NCI-H2081 treated with DMSO at 0.1 percent for 48 hours (cell line): ENCODE results near the gene RAPGEF4.

ENCODE experiments used
- DNase-seq: peaks from one replicate; lab custom pipeline; 2025; lab: John Stamatoyannopoulos, UW

The RAPGEF4 gene

GRCh38 chr2:172967036-172967982 is 231.7 kb downstream of the RAPGEF4 start:
- no peak for DNase-seq

- no peak for DNase-seq
Observed at GRCh38 chr2:172968061-172968469, 232.4 kb downstream of the RAPGEF4 start.

DNA sequence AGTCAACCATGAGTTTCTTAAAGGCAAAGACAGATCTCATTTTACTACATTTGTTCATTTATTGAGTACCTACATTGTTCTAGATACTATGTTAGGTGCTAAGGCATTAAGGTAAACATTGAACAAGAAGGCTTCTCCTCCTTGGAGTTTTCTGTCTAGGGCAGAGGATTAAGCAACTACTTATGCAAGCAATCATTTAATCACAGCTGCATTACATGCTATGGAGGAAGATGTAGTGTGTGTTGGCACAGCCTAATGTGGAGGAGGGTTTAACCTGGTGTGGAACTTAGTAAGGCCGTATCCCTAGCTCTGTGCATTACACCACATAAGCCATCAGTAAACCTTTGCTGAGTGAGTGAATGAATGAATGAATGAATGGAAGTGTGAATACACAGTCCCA is 233.5 kb downstream of the RAPGEF4 start:
- no peak for DNase-seq

DNA sequence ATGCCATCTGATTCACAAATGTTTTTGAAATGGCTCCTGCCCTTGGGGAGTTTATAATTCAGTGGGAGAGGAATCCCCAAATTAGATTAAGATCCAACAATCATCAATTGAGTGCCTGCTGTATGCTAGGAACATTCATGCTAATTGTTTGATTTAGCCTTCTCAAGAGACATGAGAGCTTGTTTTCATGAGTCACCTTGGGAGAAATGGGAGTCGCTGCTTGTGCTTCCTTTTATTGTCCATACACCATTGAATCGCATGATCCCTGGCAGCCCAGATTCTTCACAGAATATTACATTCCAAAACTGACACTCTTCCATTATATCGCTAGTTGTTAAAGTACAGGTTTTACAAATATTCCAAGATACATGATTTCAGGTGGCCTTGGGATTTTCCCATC is 234.0 kb downstream of the RAPGEF4 start:
- no peak for DNase-seq

GRCh38 chr2:172970660-172971059 is 235.0 kb downstream of the RAPGEF4 start:
- no peak for DNase-seq

DNA sequence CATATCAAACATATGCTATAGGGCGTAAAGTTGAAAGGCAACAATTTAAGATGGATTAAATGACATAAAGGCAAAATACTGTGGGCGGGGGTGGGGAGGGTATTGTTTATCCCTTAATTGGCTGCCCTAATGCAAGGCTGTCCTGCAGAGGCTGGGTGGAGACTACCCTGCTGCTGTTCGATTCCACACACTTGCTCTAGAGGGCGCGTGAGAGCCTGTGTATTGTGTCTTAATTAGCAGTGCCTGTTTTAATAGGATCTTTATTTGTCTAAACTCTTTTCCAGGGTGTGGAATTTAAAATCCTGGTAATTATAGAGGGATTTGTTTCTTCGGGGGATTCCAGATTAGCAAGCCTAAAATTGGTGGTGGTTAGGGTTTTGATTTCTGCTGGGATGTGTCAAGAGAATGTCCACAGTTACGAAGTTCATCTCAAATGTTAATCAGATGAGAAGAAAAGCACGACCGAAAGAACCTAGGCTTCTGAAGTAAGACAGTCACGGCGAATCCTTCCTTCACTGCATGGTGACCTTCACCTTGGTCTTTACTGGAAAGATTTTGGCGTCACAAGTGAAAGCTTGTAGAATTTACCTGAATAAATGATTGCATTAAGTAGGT is 236.5 kb downstream of the RAPGEF4 start:
- no peak for DNase-seq

DNA sequence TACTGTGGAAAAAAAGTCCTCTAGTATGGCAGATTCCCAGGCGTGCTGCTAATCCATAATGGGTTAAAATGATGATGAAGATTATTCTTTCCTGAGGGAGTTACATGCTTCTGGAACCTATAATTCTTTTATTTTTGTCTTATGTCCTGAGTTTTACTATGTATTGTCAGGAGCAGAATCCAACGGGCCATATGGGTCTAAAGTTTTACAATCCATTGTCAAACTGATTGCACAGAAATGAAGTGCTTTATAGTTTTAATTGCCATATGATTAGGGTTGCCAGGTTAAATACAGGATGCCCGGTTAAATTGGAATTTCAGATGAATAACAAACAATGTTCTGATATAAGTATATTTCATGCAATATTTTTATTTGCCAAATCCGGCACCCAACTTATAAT is 239.1 kb downstream of the RAPGEF4 start:
- no peak for DNase-seq

- no peak for DNase-seq
Observed at GRCh38 chr2:172976116-172976515, 240.5 kb downstream of the RAPGEF4 start.

DNA sequence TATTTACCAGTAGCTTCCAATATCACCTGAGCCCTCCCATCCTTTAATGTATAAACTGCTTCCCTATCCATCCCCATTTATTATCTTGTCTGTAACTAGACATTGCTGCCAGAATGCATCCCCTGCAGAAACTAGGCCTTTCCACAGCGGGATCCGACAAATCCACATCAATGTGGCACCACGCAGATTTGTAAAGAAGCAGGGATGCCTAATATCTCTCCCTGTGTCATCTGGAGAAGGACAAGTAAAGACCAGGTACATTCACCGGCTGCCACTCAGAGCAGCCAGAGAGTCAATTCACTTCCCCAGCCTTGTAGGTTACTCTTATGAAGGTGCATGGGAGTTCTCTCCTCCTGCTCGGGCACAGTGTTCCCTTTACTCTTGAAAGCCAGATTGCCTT is 241.2 kb downstream of the RAPGEF4 start:
- no peak for DNase-seq

GRCh38 chr2:172977270-172978062 is 241.8 kb downstream of the RAPGEF4 start:
- no peak for DNase-seq

- DNase-seq, result no peak
Observed at GRCh38 chr2:172978063-172978383, 242.4 kb downstream of the RAPGEF4 start.

DNA sequence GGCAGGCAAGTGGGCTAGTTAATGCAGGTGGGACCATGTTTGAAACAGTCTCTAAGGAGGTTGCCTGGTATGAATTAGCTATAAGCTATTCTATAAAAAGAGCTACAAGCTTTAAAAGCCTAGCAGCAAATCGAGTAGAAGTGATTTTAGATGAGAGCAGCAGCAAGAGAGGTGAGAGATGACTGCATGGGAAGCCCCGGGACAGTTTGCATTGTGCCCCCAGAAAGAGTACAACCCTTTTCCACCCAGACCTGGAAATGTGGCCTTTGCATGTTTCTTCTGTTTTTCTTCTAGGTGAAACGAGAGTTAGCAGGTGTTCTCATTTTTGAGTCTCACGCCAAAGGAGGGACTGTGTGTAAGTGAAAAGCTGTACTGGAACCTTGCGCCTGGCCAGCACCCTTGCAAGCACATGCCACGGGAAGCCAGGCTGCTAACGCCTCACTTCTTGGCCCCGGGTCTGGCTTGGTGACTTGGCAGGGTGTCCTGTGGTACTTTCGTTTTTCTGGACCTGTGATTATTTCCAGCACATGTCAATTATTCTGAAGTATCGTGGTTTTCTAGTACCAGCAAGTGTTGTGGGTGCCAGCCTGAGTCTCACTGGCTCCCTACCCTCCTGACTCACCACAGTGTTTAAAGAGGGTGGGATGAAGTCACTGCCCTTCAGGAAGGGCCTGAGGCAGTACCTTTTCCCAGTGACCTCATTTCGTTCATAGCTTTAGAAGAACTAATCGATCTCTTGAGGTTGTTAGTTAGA is 249.7 kb downstream of the RAPGEF4 start:
- DNase-seq, result no peak

- DNase-seq, result no peak
Observed at GRCh38 chr2:172986040-172986439, 250.4 kb downstream of the RAPGEF4 start.

- DNase-seq, result no peak
Observed at GRCh38 chr2:172988728-172989127, 253.1 kb downstream of the RAPGEF4 start.

DNA sequence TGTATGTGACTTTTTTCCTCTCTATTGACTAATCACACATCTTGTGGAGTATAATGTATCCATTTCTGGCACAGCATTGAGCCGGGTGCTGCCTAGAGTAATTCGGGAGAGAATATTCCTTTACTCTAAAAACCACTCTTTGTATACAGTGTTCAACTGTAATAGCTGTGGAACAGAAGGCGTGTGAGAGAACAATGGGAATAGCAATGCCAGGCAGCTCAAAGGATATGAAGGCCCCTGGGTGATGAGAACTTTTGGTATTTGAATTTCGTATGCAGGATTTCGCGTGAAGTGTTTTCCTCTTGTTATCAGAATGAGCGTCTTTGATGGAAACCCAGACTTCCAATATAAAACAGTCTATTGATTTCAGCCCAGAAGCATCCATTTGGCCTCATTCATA is 255.4 kb downstream of the RAPGEF4 start:
- no peak for DNase-seq

DNA sequence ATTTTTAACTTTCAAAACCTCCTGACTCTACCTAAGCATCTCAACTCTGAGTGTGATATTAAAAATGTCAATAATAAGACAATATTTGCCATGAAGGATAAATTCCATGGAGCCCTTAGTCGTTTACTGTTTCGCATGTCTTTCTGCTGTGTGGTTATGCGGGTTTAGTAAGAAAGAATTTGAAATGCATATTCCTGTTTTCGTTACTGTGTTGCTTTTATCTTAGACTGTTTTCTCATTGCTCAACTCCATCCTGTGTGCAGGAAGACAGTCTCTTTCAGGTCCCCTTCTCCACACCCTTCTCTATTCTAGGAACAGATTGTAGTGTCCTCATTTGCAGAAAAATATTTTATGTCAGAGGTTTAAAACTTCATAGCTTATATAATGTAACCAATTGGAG is 257.5 kb downstream of the RAPGEF4 start:
- no peak for DNase-seq

- DNase-seq, result no peak
Observed at GRCh38 chr2:172993931-172994717, 258.5 kb downstream of the RAPGEF4 start.

GRCh38 chr2:172994864-172995263 is 259.2 kb downstream of the RAPGEF4 start:
- DNase-seq, result no peak

GRCh38 chr2:172995323-172996244 is 259.9 kb downstream of the RAPGEF4 start:
- DNase-seq, result no peak

DNA sequence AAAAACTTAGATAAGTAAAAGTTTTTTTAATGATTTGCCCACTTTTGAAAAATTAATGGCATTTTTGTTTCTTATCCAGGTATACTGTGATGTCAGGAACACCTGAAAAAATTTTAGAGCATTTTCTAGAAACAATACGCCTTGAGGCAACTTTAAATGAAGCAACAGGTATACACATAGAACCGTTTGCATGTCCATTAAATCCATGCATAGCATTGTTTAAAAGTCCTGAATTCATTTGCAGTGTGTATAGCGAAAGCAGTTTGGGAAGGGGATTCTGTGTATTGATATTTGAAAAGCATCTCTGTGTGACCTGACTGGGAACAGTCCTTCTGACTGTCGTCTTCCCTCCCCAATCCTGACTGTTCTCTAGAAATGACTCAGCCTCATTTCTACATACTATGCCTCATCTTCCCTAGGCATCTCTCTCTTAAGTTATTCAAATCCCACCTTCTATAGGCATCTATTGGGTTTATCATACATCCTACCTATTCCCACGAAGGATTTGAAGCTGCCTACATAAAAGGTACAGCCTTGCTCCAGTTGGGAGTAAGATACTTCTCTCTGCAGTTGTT is 260.8 kb downstream of the RAPGEF4 start:
- no peak for DNase-seq
